ENCODE data around the gene C6orf141.

Gene C6orf141

GRCh38 chr6:49550492-49551077 is at the start of gene C6orf141:
Gene C6orf141 (plus strand): TSS chr6:49550668. CDS start chr6:49550793, 125 bp downstream.
- DNase-seq = peak; percentile 17 to 44

- no peak for DNase-seq
Measured at GRCh38 chr6:49504666-49505065, 45.8 kb upstream of the C6orf141 start.

DNA sequence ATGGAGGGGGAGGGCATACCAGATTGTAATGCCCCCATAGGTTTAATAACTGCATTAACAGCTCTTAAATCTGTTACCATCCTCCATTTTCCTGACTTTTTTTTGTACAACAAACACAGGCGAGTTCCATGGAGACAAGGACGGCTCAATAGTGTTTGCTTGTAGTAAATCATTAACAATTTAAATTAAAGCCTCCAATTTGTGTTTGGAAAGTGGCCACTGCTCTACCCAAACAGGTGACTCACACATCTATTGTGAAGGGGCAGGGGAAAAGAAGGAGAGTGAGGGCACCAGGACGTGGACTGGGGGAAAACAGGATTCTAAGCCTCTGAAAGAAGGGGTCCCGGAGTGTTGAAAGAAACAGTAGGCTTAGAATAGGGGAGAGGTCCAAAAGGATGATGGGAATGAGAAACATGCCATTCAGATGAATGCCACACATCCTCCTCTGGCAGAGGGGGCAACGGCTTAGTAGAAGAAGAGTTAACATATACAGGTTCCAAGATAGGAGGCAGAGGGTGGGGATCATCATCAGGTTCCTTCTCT is 43.8 kb upstream of the C6orf141 start:
- DNase-seq = no peak

- no peak for DNase-seq
Measured at GRCh38 chr6:49509342-49509741, 41.1 kb upstream of the C6orf141 start.

- DNase-seq = no peak
Measured at GRCh38 chr6:49513153-49513989, 37.1 kb upstream of the C6orf141 start.

DNA sequence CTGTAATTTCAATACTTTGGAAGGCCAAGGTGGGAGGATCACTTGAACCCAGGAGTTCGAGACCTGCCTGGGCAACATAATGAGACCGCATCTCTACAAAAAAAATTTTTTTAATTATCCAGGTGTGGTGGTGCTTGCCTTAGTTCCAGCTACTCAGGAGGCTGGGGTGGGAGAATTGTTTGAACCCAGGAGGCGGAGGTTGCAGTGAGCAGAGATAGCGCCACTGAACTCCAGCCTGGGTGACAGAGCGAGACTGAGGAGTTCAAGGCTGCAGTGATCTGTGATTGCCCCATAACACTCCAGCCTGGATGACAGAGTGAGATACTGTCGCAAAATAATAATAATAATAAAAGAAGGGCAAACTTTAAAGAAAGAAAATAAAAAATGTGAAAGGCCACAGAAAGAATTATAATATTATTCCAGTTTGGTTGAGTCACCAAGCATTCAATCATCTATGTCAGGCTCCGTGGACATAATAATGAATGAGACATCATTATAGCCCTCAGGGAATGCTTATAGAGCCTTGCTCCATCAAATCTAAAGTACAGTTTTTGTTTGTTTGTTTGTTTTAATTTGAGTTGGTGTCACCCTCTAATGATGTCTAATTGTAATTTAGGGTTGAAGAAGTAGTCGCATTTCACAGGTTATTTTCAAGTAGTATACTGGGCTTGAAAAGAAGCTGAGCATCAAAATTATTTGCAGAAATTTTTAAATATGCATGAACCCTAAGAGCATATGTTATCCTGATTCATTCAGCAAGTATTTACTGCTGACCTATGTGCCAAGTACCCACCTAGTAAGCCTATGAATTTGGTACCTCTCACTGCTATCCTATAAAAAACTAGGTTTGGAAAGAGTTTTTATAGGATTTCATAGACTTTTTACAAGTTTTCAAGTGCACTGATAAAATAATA is 35.6 kb upstream of the C6orf141 start:
- no peak for DNase-seq

DNA sequence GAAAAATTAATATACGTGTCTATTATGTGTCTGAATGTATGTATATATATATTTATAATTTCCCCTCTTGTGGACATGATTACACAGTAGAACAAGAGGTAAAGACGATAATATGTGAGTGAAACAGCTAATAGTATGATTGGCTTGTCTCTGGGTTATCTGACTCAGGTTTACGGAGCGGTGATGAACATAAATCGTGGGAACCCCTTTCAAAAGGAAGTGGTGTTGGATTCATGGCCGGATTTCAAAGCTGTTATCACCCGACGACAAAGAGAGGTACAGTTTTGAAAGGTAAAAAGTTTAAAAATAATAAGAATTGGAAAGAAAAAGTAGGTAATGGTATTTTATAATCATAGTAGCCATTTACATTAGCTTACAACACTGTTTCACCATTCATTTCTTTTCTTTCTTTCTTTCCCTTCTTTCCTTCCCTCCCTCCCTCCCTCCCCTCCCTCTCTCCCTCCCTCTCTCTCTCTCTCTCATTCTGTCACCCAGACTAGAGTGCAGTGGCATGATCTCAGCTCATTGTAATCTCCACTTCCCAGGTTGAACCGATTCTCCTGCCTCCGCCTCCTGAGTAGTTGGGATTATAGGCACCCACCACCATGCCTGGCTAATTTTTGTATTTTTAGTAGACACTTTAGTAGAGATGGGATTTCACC is 34.9 kb upstream of the C6orf141 start:
- no peak for DNase-seq

DNA sequence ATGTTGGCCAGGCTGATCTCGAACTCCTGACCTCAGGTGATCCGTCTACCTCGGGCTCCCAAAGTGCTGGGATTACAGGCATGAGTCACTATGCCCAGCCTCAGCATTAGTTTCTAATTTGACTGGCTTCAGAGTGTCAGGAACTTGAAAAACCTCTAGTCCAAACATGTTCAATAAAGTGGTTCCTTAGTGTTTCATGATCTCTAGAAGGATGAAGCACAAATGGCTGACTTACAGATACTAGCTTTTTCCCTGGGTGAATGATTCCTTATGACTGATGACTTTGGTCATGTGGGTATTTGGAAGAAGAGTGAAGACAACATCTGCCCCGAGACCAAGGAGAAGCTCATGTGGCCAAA is 34.3 kb upstream of the C6orf141 start:
- no peak for DNase-seq

GRCh38 chr6:49517919-49518318 is 32.5 kb upstream of the C6orf141 start:
- no peak for DNase-seq

- DNase-seq = no peak
Measured at GRCh38 chr6:49519660-49520059, 30.8 kb upstream of the C6orf141 start.

GRCh38 chr6:49522710-49523593 is 27.5 kb upstream of the C6orf141 start:
- no peak for DNase-seq

- DNase-seq = no peak
Measured at GRCh38 chr6:49523901-49524300, 26.6 kb upstream of the C6orf141 start.

DNA sequence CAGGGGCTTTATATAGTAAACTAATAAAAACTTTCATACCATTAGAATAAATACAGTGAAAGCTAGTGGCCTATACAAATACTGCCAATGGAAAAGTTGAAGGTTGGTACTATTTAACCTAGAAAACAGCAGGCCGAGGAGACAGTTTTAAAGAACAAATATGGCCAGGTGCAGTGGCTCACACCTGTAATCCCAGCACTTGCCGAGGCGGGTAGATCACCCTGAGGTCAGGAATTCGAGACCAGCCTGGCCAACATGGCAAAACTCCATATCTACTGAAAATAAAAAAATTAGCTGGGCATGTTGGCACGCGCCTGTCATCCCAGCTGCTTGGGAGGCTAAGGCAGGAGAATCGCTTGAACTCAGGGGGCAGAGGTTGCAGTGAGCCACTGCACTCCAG is 25.9 kb upstream of the C6orf141 start:
- DNase-seq = no peak

DNA sequence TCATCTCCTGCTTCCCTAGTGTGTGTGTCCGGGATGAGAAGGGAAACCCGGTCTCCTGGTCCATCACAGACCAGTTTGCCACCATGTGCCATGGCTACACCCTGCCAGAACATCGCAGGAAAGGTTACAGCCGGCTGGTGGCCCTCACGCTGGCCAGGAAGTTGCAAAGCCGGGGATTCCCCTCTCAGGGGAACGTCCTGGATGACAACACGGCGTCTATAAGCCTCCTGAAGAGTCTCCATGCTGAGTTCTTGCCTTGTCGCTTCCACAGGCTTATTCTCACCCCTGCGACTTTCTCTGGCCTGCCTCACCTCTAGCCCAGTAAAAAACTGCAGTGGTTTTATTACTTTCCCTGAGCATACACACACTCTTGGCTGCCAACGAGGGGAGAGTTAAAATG is 23.9 kb upstream of the C6orf141 start:
- no peak for DNase-seq

- no peak for DNase-seq
Measured at GRCh38 chr6:49527320-49527719, 23.1 kb upstream of the C6orf141 start.

DNA sequence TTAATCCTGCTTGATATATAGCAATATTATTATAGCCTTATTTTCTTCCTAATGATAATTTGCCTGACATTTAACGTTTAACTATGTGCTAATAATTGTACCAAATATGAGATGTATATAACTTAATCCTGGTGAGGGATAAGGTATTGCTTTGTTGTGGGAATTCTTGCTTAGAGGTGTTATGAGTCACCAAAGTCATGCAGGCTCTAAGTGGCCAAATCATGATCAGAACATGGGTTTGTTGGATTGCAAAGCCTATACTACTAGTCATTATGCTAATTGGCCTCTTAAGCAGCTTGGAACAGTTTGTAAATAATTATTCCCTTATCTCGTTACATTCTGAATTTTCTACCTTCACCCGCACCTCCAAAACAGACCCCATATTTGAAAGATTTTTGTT is 21.9 kb upstream of the C6orf141 start:
- DNase-seq = no peak

DNA sequence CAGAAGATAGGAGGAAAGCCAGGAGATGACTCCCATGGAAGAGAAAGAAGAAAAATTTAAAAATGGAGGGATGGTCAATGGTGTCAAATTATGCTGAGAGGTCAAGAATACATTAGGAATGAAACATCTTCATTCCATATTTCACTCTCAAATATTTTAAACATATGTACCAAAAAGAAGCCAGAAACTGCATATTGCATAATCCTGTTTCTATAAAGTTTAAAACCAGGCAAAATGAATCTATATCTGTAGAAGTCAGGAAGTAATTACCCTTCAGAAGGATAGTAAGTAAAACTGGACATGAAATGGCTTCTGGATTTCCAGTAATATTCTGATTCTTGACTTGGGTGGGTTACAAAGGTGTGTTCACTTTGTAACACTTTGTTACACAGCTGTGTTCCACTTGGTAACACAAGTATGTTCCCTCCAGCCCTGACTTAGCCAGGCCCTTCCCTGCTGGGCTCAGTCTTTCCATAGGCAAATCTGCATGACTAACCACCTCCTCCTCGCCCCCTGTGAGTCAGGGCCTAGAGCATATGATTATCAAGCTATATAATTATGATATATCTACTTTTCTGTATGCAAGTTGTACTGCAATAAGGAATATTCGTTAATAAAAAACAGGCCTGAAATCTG is 20.2 kb upstream of the C6orf141 start:
- no peak for DNase-seq

GRCh38 chr6:49531774-49532569 is 18.5 kb upstream of the C6orf141 start:
- no peak for DNase-seq

GRCh38 chr6:49535795-49536194 is 14.7 kb upstream of the C6orf141 start:
- DNase-seq = no peak

DNA sequence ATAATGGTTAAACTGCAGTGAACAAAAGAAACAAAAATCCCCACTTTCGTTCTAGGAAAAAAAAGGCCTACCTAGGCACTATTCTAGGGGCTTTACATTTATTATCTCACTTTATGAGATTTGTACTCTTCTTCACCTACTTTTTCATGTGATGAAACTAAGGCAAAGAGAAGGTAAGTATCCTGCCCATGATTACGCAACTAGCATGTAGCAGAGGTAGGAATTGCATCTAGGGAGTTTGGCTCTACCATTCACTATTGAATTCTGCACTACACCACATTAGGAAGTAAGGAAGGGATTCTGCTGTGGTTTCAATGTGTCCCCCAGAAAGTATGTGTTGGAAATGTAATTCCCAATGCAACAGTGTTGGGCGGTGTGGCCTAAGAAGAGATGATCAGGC is 11.4 kb upstream of the C6orf141 start:
- DNase-seq = no peak
